Muscle layer of colon (tissue), 2 donors: ENCODE results near the gene USP34.

Experiments used
- H3K27ac ChIP-seq: one replicate; pipeline ENCODE4 v1.7.0; 2013; ENCODE audit warnings: low read depth, mild to moderate bottlenecking, low read length, moderate library complexity
- H3K27me3 ChIP-seq, 2 donors: one replicate each; pipeline ENCODE4 v1.7.0; 2013; ENCODE audit warnings: low read length in 2 of 2, mild to moderate bottlenecking in 2 of 2; ENCODE audit not compliant: insufficient read depth in 2 of 2, control insufficient read depth in 1 of 2
- H3K36me3 ChIP-seq: one replicate; pipeline ENCODE4 v1.7.0; 2013; ENCODE audit warnings: mild to moderate bottlenecking, low read length; ENCODE audit not compliant: insufficient read depth
- H3K4me1 ChIP-seq: one replicate; pipeline ENCODE4 v1.7.0; 2013; ENCODE audit warnings: mild to moderate bottlenecking, low read length; ENCODE audit not compliant: insufficient read depth
- H3K4me3 ChIP-seq, 2 donors: one replicate each; pipeline ENCODE4 v1.7.0; 2013; ENCODE audit warnings: low read length in 2 of 2, low read depth in 1 of 2, mild to moderate bottlenecking in 1 of 2, moderate library complexity in 1 of 2
- H3K9ac ChIP-seq: one replicate; pipeline ENCODE4 v1.7.0; 2013; ENCODE audit warnings: low read length
- H3K9me3 ChIP-seq: one replicate; pipeline ENCODE4 v1.7.0; 2013; ENCODE audit warnings: mild to moderate bottlenecking, low read length
- donor health status: abdominal sarcoma.
- donor health status: Adenocarcinoma of cecum.

Gene USP34

GRCh38 chr2:61283443-61284160, 187.3 kb downstream of the USP34 start:
- Histone ChIP-seq H3K36me3 (peaks cover 12% of the 10 kb centered on the region), H3K27me3 (no peaks in the 10 kb centered on the region), H3K9me3 (no peaks in the 10 kb centered on the region), H3K4me3 (no peak overlapping the region), H3K9ac (no peak overlapping the region), H3K27ac (no peak overlapping the region), H3K4me1 (no peaks in the 10 kb centered on the region)

GRCh38 chr2:61282104-61282590, 188.7 kb downstream of the USP34 start:
- H3K9me3 ChIP-seq: no peaks in the 10 kb centered on the region
- H3K4me3 ChIP-seq: no peak overlapping the region
- peaks cover 17% of the 10 kb centered on the region for H3K36me3 ChIP-seq
- H3K27me3 ChIP-seq: no peaks in the 10 kb centered on the region
- no peak overlapping the region for H3K9ac ChIP-seq
- H3K27ac ChIP-seq: no peak overlapping the region
- H3K4me1 ChIP-seq: no peaks in the 10 kb centered on the region

GRCh38 chr2:61281321-61281720, 189.6 kb downstream of the USP34 start:
- Histone ChIP-seq H3K4me3 (no peak overlapping the region), H3K9me3 (no peaks in the 10 kb centered on the region), H3K27ac (no peak overlapping the region), H3K36me3 (peaks cover 17% of the 10 kb centered on the region), H3K4me1 (no peaks in the 10 kb centered on the region), H3K9ac (no peak overlapping the region), H3K27me3 (no peaks in the 10 kb centered on the region)

GRCh38 chr2:61277756-61278155, 193.1 kb downstream of the USP34 start:
- Histone ChIP-seq H3K4me3 (no peak overlapping the region), H3K9me3 (no peaks in the 10 kb centered on the region), H3K9ac (no peak overlapping the region), H3K27ac (no peak overlapping the region), H3K36me3 (peaks cover 17% of the 10 kb centered on the region), H3K27me3 (no peaks in the 10 kb centered on the region), H3K4me1 (no peaks in the 10 kb centered on the region)

GRCh38 chr2:61275575-61276184, 195.2 kb downstream of the USP34 start:
- H3K4me1 ChIP-seq: no peaks in the 10 kb centered on the region
- no peak overlapping the region for H3K4me3 ChIP-seq
- no peak overlapping the region for H3K27ac ChIP-seq
- H3K27me3 ChIP-seq: no peaks in the 10 kb centered on the region
- H3K9me3 ChIP-seq: no peaks in the 10 kb centered on the region
- no peak overlapping the region for H3K9ac ChIP-seq
- peaks cover 11% of the 10 kb centered on the region for H3K36me3 ChIP-seq

GRCh38 chr2:61272421-61273070, 198.3 kb downstream of the USP34 start:
- Histone ChIP-seq H3K36me3 (peaks cover 3% of the 10 kb centered on the region), H3K9me3 (no peaks in the 10 kb centered on the region), H3K4me3 (no peak overlapping the region), H3K9ac (no peak overlapping the region), H3K4me1 (no peaks in the 10 kb centered on the region), H3K27me3 (no peaks in the 10 kb centered on the region), H3K27ac (no peak overlapping the region)

GRCh38 chr2:61268249-61268648, 202.6 kb downstream of the USP34 start:
- no peaks in the 10 kb centered on the region for H3K4me1 ChIP-seq
- no peaks in the 10 kb centered on the region for H3K27me3 ChIP-seq
- no peaks in the 10 kb centered on the region for H3K9me3 ChIP-seq
- no peak overlapping the region for H3K27ac ChIP-seq
- peaks cover 8% of the 10 kb centered on the region for H3K36me3 ChIP-seq
- no peak overlapping the region for H3K9ac ChIP-seq
- no peak overlapping the region for H3K4me3 ChIP-seq

GRCh38 chr2:61266632-61267505, 204.0 kb downstream of the USP34 start:
- no peaks in the 10 kb centered on the region for H3K4me1 ChIP-seq
- H3K9ac ChIP-seq: no peak overlapping the region
- H3K27me3 ChIP-seq: no peaks in the 10 kb centered on the region
- H3K9me3 ChIP-seq: no peaks in the 10 kb centered on the region
- H3K27ac ChIP-seq: no peak overlapping the region
- no peak overlapping the region for H3K4me3 ChIP-seq
- peaks cover 8% of the 10 kb centered on the region for H3K36me3 ChIP-seq

- no peak overlapping the region for H3K9ac ChIP-seq
- no peak overlapping the region for H3K4me3 ChIP-seq
- no peaks in the 10 kb centered on the region for H3K9me3 ChIP-seq
- no peak overlapping the region for H3K27ac ChIP-seq
- H3K27me3 ChIP-seq: no peaks in the 10 kb centered on the region
- H3K4me1 ChIP-seq: no peaks in the 10 kb centered on the region
- H3K36me3 ChIP-seq: peaks cover 8% of the 10 kb centered on the region
These were observed 207.1 kb downstream of the USP34 start for GRCh38 chr2:61263830-61264229.

GRCh38 chr2:61262699-61263098, 208.2 kb downstream of the USP34 start:
- H3K4me1 ChIP-seq: no peaks in the 10 kb centered on the region
- H3K9ac ChIP-seq: no peak overlapping the region
- H3K27ac ChIP-seq: no peak overlapping the region
- H3K9me3 ChIP-seq: no peaks in the 10 kb centered on the region
- no peak overlapping the region for H3K4me3 ChIP-seq
- no peaks in the 10 kb centered on the region for H3K27me3 ChIP-seq
- H3K36me3 ChIP-seq: peaks cover 17% of the 10 kb centered on the region

- no peaks in the 10 kb centered on the region for H3K9me3 ChIP-seq
- no peak overlapping the region for H3K27ac ChIP-seq
- H3K9ac ChIP-seq: no peak overlapping the region
- no peaks in the 10 kb centered on the region for H3K4me1 ChIP-seq
- H3K36me3 ChIP-seq: peaks cover 27% of the 10 kb centered on the region
- no peak overlapping the region for H3K4me3 ChIP-seq
- H3K27me3 ChIP-seq: no peaks in the 10 kb centered on the region
These were observed 213.4 kb downstream of the USP34 start for GRCh38 chr2:61257446-61257845.
